Neural cell (in vitro differentiated cells): ENCODE measurements around the gene PNPLA1. TPM values are rescaled to one million over a fixed set of nuclear protein-coding genes. Genes with fewer than 3 reads are reported as not detected.

Experiments used
- H2AFZ ChIP-seq: fragments of 200-600, 300-800 bp; sonication (generic), shearing (Covaris generic); 2 replicates; pipeline ENCODE4 v1.6.0; 2014; ENCODE audit warnings: low read depth, mild to moderate bottlenecking, antibody characterized with exemption, low read length, moderate library complexity
- H3F3A ChIP-seq: fragments of 200-600 bp; shearing (Covaris generic); 2 replicates; pipeline ENCODE4 v1.6.1; 2016; ENCODE audit warnings: mild to moderate bottlenecking, moderate library complexity, mixed read lengths, antibody characterized with exemption, low read length; ENCODE audit not compliant: insufficient read depth, poor library complexity, severe bottlenecking
- H3K27ac ChIP-seq: fragments of 200-600, 300-800 bp; sonication (generic), shearing (Covaris generic); 2 replicates; pipeline ENCODE4 v1.5.1; 2014; ENCODE audit warnings: mild to moderate bottlenecking, low read length, moderate library complexity
- H3K27me3 ChIP-seq: fragments of 300-800, 200-600 bp; sonication (generic), shearing (Covaris generic); 2 replicates; pipeline ENCODE4 v1.6.0; 2014; ENCODE audit warnings: mild to moderate bottlenecking, low read depth, low read length, moderate library complexity; ENCODE audit not compliant: insufficient read depth
- H3K36me3 ChIP-seq: fragments of 300-800, 200-600 bp; sonication (generic), shearing (Covaris generic); 2 replicates; pipeline ENCODE4 v1.5.1; 2014; ENCODE audit warnings: mild to moderate bottlenecking, antibody characterized with exemption, low read length, moderate library complexity; ENCODE audit not compliant: insufficient read depth
- H3K4me2 ChIP-seq: fragments of 300-800, 200-600 bp; sonication (generic), shearing (Covaris generic); 2 replicates; pipeline ENCODE4 v1.6.0; 2014; ENCODE audit warnings: mild to moderate bottlenecking, low read length
- H3K4me3 ChIP-seq: fragments of 300-800, 200-600 bp; sonication (generic), shearing (Covaris generic); 2 replicates; pipeline ENCODE4 v1.5.1; 2014; ENCODE audit warnings: mild to moderate bottlenecking, low read length, moderate library complexity
- H3K79me2 ChIP-seq: fragments of 200-600 bp; shearing (Covaris generic); replicated peaks from 2 replicates; pipeline ENCODE4 v1.6.0; 2014; ENCODE audit warnings: mild to moderate bottlenecking, low read length, moderate library complexity; ENCODE audit not compliant: insufficient read depth
- H3K9ac ChIP-seq: fragments of 300-800, 200-600 bp; sonication (generic), shearing (Covaris generic); 2 replicates; pipeline ENCODE4 v1.6.1; 2016; ENCODE audit warnings: mild to moderate bottlenecking, low read length, mixed read lengths
- H3K9me2 ChIP-seq: fragments of 200-600 bp; shearing (Covaris generic); 2 replicates; pipeline ENCODE4 v1.6.1; 2016; ENCODE audit warnings: mild to moderate bottlenecking, low read length, mixed read lengths; ENCODE audit not compliant: insufficient read depth
- H3K9me3 ChIP-seq: fragments of 200-600, 300-800 bp; sonication (generic), shearing (Covaris generic); 2 replicates; pipeline ENCODE4 v1.6.1; 2016; ENCODE audit warnings: mild to moderate bottlenecking, mixed run types, low read length, moderate library complexity, mixed read lengths
- H4K20me1 ChIP-seq: fragments of 200-600 bp; shearing (Covaris generic); 2 replicates; pipeline ENCODE4 v1.6.1; 2016; ENCODE audit warnings: mild to moderate bottlenecking, mixed run types; ENCODE audit not compliant: insufficient read depth
- EP300 ChIP-seq: fragments of 450-650 bp; conservative IDR thresholded peaks from 2 replicates; pipeline ENCODE4 v1.6.1; 2014; ENCODE audit warnings: antibody characterized with exemption, mild to moderate bottlenecking, moderate library complexity; ENCODE audit not compliant: poor library complexity, severe bottlenecking
- EZH2 ChIP-seq: fragments of 200-600, 300-800 bp; shearing (Covaris generic), sonication (generic); IDR thresholded peaks from 2 replicates; pipeline ENCODE4 v1.6.1; 2014; ENCODE audit warnings: antibody characterized with exemption, low read length, borderline replicate concordance, mild to moderate bottlenecking; ENCODE audit not compliant: insufficient read depth, poor library complexity, severe bottlenecking
- MXI1 ChIP-seq: fragments of 450-650 bp; conservative IDR thresholded peaks from 2 replicates; pipeline ENCODE4 v1.6.1; 2014; ENCODE audit warnings: antibody characterized with exemption, mild to moderate bottlenecking; ENCODE audit not compliant: poor library complexity, severe bottlenecking
- POLR2AphosphoS5 ChIP-seq: IDR thresholded peaks from 2 replicates; pipeline ENCODE4 v1.6.1; 2012
- RAD21 ChIP-seq: fragments of 450-650 bp; conservative IDR thresholded peaks from 2 replicates; pipeline ENCODE4 v1.6.1; 2014; ENCODE audit warnings: antibody characterized with exemption, mild to moderate bottlenecking, moderate library complexity
- SMC3 ChIP-seq: fragments of 450-650 bp; conservative IDR thresholded peaks from 2 replicates; pipeline ENCODE4 v1.6.1; 2014; ENCODE audit warnings: antibody characterized with exemption, mild to moderate bottlenecking, moderate library complexity; ENCODE audit not compliant: poor library complexity
- TAF1 ChIP-seq: IDR thresholded peaks from 2 replicates; pipeline ENCODE4 v1.6.1; 2012; ENCODE audit warnings: low read depth
- polyA plus RNA-seq: library from polyadenylated mRNA; depleted of rRNA; stranded (reverse); fragments of >200 nt; gene quantifications from 2 replicates; pipeline ENCODE4 v1.2.3, GENCODE V29; 2014
- TF ChIP-seq, protein P1 (sequence below): fragments of 450-650 bp; IDR thresholded peaks from 2 replicates; pipeline ENCODE4 v1.5.1; 2014; ENCODE audit warnings: antibody characterized with exemption, mild to moderate bottlenecking, moderate library complexity; ENCODE audit not compliant: poor library complexity, severe bottlenecking
- TF ChIP-seq, protein P2 (sequence below): IDR thresholded peaks from 2 replicates; pipeline ENCODE4 v1.6.1; 2012; ENCODE audit warnings: borderline replicate concordance

The PNPLA1 gene
- polyA plus RNA-seq, 1 donor from 2014 or later = not detected

- no peak overlapping the region for H3K4me2 ChIP-seq
These were observed 49.5 kb downstream of the PNPLA1 start for GRCh38 chr6:36319436-36319762.

GRCh38 chr6:36319821-36320220 lies 50.0 kb downstream of the PNPLA1 start:
- no peak for TF ChIP-seq MXI1
- TF ChIP-seq RAD21 = no peak
- TF ChIP-seq, protein P1, sequence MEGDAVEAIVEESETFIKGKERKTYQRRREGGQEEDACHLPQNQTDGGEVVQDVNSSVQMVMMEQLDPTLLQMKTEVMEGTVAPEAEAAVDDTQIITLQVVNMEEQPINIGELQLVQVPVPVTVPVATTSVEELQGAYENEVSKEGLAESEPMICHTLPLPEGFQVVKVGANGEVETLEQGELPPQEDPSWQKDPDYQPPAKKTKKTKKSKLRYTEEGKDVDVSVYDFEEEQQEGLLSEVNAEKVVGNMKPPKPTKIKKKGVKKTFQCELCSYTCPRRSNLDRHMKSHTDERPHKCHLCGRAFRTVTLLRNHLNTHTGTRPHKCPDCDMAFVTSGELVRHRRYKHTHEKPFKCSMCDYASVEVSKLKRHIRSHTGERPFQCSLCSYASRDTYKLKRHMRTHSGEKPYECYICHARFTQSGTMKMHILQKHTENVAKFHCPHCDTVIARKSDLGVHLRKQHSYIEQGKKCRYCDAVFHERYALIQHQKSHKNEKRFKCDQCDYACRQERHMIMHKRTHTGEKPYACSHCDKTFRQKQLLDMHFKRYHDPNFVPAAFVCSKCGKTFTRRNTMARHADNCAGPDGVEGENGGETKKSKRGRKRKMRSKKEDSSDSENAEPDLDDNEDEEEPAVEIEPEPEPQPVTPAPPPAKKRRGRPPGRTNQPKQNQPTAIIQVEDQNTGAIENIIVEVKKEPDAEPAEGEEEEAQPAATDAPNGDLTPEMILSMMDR = no peak
- no peak for TF ChIP-seq POLR2AphosphoS5
- no peak for TF ChIP-seq EZH2
- TF ChIP-seq SMC3 = no peak
- TF ChIP-seq TAF1 = no peak
- TF ChIP-seq, protein P2, sequence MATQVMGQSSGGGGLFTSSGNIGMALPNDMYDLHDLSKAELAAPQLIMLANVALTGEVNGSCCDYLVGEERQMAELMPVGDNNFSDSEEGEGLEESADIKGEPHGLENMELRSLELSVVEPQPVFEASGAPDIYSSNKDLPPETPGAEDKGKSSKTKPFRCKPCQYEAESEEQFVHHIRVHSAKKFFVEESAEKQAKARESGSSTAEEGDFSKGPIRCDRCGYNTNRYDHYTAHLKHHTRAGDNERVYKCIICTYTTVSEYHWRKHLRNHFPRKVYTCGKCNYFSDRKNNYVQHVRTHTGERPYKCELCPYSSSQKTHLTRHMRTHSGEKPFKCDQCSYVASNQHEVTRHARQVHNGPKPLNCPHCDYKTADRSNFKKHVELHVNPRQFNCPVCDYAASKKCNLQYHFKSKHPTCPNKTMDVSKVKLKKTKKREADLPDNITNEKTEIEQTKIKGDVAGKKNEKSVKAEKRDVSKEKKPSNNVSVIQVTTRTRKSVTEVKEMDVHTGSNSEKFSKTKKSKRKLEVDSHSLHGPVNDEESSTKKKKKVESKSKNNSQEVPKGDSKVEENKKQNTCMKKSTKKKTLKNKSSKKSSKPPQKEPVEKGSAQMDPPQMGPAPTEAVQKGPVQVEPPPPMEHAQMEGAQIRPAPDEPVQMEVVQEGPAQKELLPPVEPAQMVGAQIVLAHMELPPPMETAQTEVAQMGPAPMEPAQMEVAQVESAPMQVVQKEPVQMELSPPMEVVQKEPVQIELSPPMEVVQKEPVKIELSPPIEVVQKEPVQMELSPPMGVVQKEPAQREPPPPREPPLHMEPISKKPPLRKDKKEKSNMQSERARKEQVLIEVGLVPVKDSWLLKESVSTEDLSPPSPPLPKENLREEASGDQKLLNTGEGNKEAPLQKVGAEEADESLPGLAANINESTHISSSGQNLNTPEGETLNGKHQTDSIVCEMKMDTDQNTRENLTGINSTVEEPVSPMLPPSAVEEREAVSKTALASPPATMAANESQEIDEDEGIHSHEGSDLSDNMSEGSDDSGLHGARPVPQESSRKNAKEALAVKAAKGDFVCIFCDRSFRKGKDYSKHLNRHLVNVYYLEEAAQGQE = no peak
- no peak for TF ChIP-seq EP300
- Histone ChIP-seq H3K27ac (no peak overlapping the region), H3K9ac (no peak overlapping the region), H3K4me2 (no peak overlapping the region), H4K20me1 (no peaks in the 10 kb centered on the region), H3F3A (no peaks in the 10 kb centered on the region), H3K4me3 (no peak overlapping the region), H3K36me3 (no peaks in the 10 kb centered on the region), H3K9me2 (no peaks in the 10 kb centered on the region), H2AFZ (no peak overlapping the region), H3K79me2 (no peaks in the 10 kb centered on the region), H3K27me3 (no peaks in the 10 kb centered on the region), H3K9me3 (no peaks in the 10 kb centered on the region)

More at GRCh38 chr6:36319436-36319762, 49.5 kb downstream of the PNPLA1 start:
- Histone ChIP-seq H3K27ac (no peak overlapping the region), H3K4me3 (no peak overlapping the region), H3K27me3 (no peaks in the 10 kb centered on the region), H3K36me3 (no peaks in the 10 kb centered on the region), H4K20me1 (no peaks in the 10 kb centered on the region), H3K9me2 (no peaks in the 10 kb centered on the region), H2AFZ (no peak overlapping the region), H3K9ac (no peak overlapping the region), H3F3A (no peaks in the 10 kb centered on the region), H3K79me2 (no peaks in the 10 kb centered on the region), H3K9me3 (no peaks in the 10 kb centered on the region)
- TF ChIP-seq, protein P1 = no peak
- TF ChIP-seq, protein P2 = no peak
- TF ChIP-seq TAF1 (no peak), EP300 (no peak), POLR2AphosphoS5 (no peak), EZH2 (no peak), RAD21 (no peak), SMC3 (no peak), MXI1 (no peak)
